ENCODE results near the gene ATXN1. TPM values are rescaled to one million over a fixed set of nuclear protein-coding genes. Genes with fewer than 3 reads are reported as not detected.

Gene ATXN1
- total RNA-seq, 1 donor from 2014 or later: 3.9 TPM

GRCh38 chr6:16431106-16431505 lies 330.2 kb downstream of the ATXN1 start:
- Mint-ChIP-seq H3K4me3 (no peak overlapping the region), H3K9me3 (no peaks in the 10 kb centered on the region), H3K36me3 (ENCODE audit: low read depth) (no peaks in the 10 kb centered on the region), H3K27me3 (ENCODE audit: low read depth) (no peaks in the 10 kb centered on the region), H3K27ac (ENCODE audit: unreplicated experiment) (no peak overlapping the region), H3K4me1 (no peaks in the 10 kb centered on the region)
- TF ChIP-seq CTCF (conservative IDR thresholded peaks at IDR 0.05): no peak
- DNase-seq (ENCODE audit: low read depth, low spot score): no peak

- Mint-ChIP-seq H3K27me3 (ENCODE audit: low read depth) (no peaks in the 10 kb centered on the region), H3K4me3 (no peak overlapping the region), H3K4me1 (no peaks in the 10 kb centered on the region), H3K36me3 (ENCODE audit: low read depth) (no peaks in the 10 kb centered on the region), H3K27ac (ENCODE audit: unreplicated experiment) (no peak overlapping the region), H3K9me3 (no peaks in the 10 kb centered on the region)
- no peak for TF ChIP-seq CTCF (conservative IDR thresholded peaks at IDR 0.05)
- no peak for DNase-seq (ENCODE audit: low read depth, low spot score)
Observed at GRCh38 chr6:16430391-16431089, 330.7 kb downstream of the ATXN1 start.

- TF ChIP-seq CTCF (conservative IDR thresholded peaks at IDR 0.05): no peak
- H3K4me1 Mint-ChIP-seq: no peaks in the 10 kb centered on the region
Observed at GRCh38 chr6:16429669-16430068, 331.6 kb downstream of the ATXN1 start.

GRCh38 chr6:16427124-16427523 lies 334.1 kb downstream of the ATXN1 start:
- no peaks in the 10 kb centered on the region for H3K27me3 Mint-ChIP-seq (ENCODE audit: low read depth)
- no peak overlapping the region for H3K4me3 Mint-ChIP-seq
- no peaks in the 10 kb centered on the region for H3K4me1 Mint-ChIP-seq
- no peaks in the 10 kb centered on the region for H3K9me3 Mint-ChIP-seq
- TF ChIP-seq CTCF (conservative IDR thresholded peaks at IDR 0.05): no peak
- H3K27ac Mint-ChIP-seq (ENCODE audit: unreplicated experiment): no peak overlapping the region
- DNase-seq (ENCODE audit: low read depth, low spot score): no peak
- no peaks in the 10 kb centered on the region for H3K36me3 Mint-ChIP-seq (ENCODE audit: low read depth)

More at GRCh38 chr6:16429669-16430068, 331.6 kb downstream of the ATXN1 start:
- Mint-ChIP-seq H3K9me3 (no peaks in the 10 kb centered on the region), H3K36me3 (ENCODE audit: low read depth) (no peaks in the 10 kb centered on the region), H3K4me3 (no peak overlapping the region), H3K27ac (ENCODE audit: unreplicated experiment) (no peak overlapping the region), H3K27me3 (ENCODE audit: low read depth) (no peaks in the 10 kb centered on the region)
- DNase-seq (ENCODE audit: low read depth, low spot score): no peak

GRCh38 chr6:16425881-16426615 lies 335.2 kb downstream of the ATXN1 start:
- DNase-seq (ENCODE audit: low read depth, low spot score): no peak
- Mint-ChIP-seq H3K27me3 (ENCODE audit: low read depth) (no peaks in the 10 kb centered on the region), H3K36me3 (ENCODE audit: low read depth) (no peaks in the 10 kb centered on the region), H3K27ac (ENCODE audit: unreplicated experiment) (no peak overlapping the region), H3K4me1 (no peaks in the 10 kb centered on the region), H3K4me3 (no peak overlapping the region), H3K9me3 (no peaks in the 10 kb centered on the region)
- no peak for TF ChIP-seq CTCF (conservative IDR thresholded peaks at IDR 0.05)
